PC-3 (cell line): Measurements from ENCODE around the gene ATOH8. TPM values are rescaled to one million over a fixed set of nuclear protein-coding genes. Genes with fewer than 3 reads are reported as not detected.

Experiments
- ATAC-seq: fragments of 200-7000 bp; cut with Tn5 transposase; 2 replicates; pipeline ENCODE4 v1.9.1; 2020; ENCODE audit warnings: mild to moderate bottlenecking, moderate library complexity
- BruUV-seq: library from RNA; stranded (reverse); fragments of 400-500 nt; replicated peaks from 2 replicates; lab custom pipeline; 2021; lab: Mats Ljungman, UMichigan
- CTCF ChIA-PET: fragments of 300-600 bp; sonication (Branson Sonifier 250); formaldehyde crosslinking; loops from one replicate; lab custom pipeline; 2022; ENCODE audit warnings: antibody characterized with exemption; lab: Charles Lee
- POLR2A ChIA-PET: fragments of 300-600 bp; sonication (Branson Sonifier 250); formaldehyde crosslinking; loops from one replicate; lab custom pipeline; 2022; ENCODE audit warnings: antibody characterized with exemption; ENCODE audit not compliant: unreplicated experiment; lab: Charles Lee
- DNase-seq: peaks from one replicate; pipeline ENCODE4 v3.0.0-alpha.2; 2015
- H2AFZ ChIP-seq: fragments of 300-600 bp; sonication (generic); 2 replicates; pipeline ENCODE4 v1.6.0; 2016; ENCODE audit warnings: antibody characterized with exemption, low read length
- H3F3A ChIP-seq: fragments of 300-600 bp; sonication (generic); one replicate; pipeline ENCODE4 v1.6.0; 2017; ENCODE audit warnings: antibody characterized with exemption, low read length, control low read depth, mild to moderate bottlenecking; ENCODE audit not compliant: unreplicated experiment
- H3K27ac ChIP-seq: fragments of 300-600 bp; sonication (generic); 2 replicates; pipeline ENCODE4 v1.5.1; 2016; ENCODE audit warnings: mild to moderate bottlenecking, low read length
- H3K27me3 ChIP-seq: fragments of 300-600 bp; sonication (generic); 2 replicates; pipeline ENCODE4 v1.6.1; 2016; ENCODE audit warnings: low read length, mixed read lengths
- H3K36me3 ChIP-seq: fragments of 300-600 bp; sonication (generic); 2 replicates; pipeline ENCODE4 v1.6.1; 2016; ENCODE audit warnings: low read depth, mixed run types, low read length, mixed read lengths
- H3K4me1 ChIP-seq: fragments of 300-600 bp; sonication (generic); 2 replicates; pipeline ENCODE4 v1.5.1; 2016; ENCODE audit warnings: low read length; ENCODE audit not compliant: insufficient read depth
- H3K4me2 ChIP-seq: fragments of 300-600 bp; sonication (generic); 2 replicates; pipeline ENCODE4 v1.6.0; 2016; ENCODE audit warnings: low read length
- H3K4me3 ChIP-seq: fragments of 300-600 bp; sonication (generic); 2 replicates; pipeline ENCODE4 v1.5.1; 2016; ENCODE audit warnings: mild to moderate bottlenecking, low read length, mixed read lengths
- H3K79me2 ChIP-seq: fragments of 300-600 bp; sonication (generic); 2 replicates; pipeline ENCODE4 v1.6.1; 2017; ENCODE audit warnings: low read length, mixed read lengths
- H3K9ac ChIP-seq: fragments of 300-600 bp; sonication (generic); 2 replicates; pipeline ENCODE4 v1.6.0; 2016; ENCODE audit warnings: mild to moderate bottlenecking, low read length
- H3K9me2 ChIP-seq: fragments of 300-600 bp; sonication (generic); replicated peaks from 2 replicates; pipeline ENCODE4 v1.6.1; 2016; ENCODE audit warnings: mixed run types, low read length, mixed read lengths
- H3K9me3 ChIP-seq: fragments of 300-600 bp; sonication (generic); 2 replicates; pipeline ENCODE4 v1.6.1; 2016; ENCODE audit warnings: low read length, mixed read lengths
- H4K20me1 ChIP-seq: fragments of 300-600 bp; sonication (generic); 2 replicates; pipeline ENCODE4 v1.6.1; 2016; ENCODE audit warnings: low read length, mixed read lengths
- EZH2 ChIP-seq: fragments of 300-600 bp; sonication (generic); IDR thresholded peaks from one replicate; pipeline ENCODE4 v1.6.1; 2017; ENCODE audit warnings: antibody characterized with exemption, mild to moderate bottlenecking, low read length; ENCODE audit not compliant: unreplicated experiment
- EZH2phosphoT487 ChIP-seq: fragments of 300-600 bp; sonication (generic); IDR thresholded peaks from 2 replicates; pipeline ENCODE4 v1.6.1; 2018; ENCODE audit warnings: mild to moderate bottlenecking, antibody characterized with exemption, low read length, borderline replicate concordance
- intact Hi-C: fragments of 100-400 bp; cut with micrococcal nuclease; formaldehyde crosslinking; loops from 2 replicates; pipeline ENCODE4 v1.9.0; 2023
- total RNA-seq: library from RNA; depleted of rRNA; stranded (reverse); fragments of >200 nt; gene quantifications from 2 replicates; pipeline ENCODE4 v1.2.3, GENCODE V29; 2014
- TF ChIP-seq, protein P1 (sequence below): fragments of 300-600 bp; sonication (generic); conservative IDR thresholded peaks from 2 replicates; pipeline ENCODE4 v1.5.1; 2017; ENCODE audit warnings: antibody characterized with exemption, low read depth, mild to moderate bottlenecking, low read length

ATOH8 gene
- total RNA-seq, 1 experiment from 2014 or later = 0.04 TPM

DNA sequence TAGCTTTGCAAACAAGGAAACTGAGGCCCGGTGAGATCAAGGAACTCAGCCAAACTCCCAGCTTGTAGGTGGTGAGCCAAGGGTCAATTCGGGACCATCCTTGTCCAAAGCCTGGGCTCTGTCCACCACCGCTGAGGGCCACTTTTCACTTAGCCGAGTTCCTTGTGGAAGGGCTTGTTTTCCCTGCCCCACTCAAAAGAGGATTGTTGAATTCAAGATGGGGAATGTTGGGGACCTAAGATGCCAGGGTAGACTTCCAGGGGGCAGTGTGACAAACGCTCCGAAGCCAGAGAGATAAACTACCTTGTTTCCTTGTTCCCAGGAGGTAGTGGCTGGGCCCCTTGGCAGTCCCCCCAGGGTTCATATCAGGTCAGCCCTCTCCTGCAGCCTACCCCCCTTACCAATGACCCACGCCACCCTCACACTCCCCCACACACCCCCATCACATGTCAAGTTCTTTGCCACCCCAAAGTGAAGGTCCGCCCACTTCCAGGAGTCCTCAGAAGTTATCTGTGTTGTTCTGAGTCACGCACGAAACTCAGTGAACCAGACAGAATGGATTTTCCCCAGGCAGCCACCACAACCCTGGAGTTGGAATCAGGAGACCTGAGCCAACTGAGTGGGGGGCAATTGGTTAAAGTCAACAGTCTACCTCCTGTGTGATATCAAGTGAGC lies 10.3 kb upstream of the ATOH8 start:
- intact Hi-C loops = no loop called here
- ChIA-PET POLR2A (no interaction called here), CTCF (interaction anchor here (1.5 kb wide), 1 partner anchor 15 kb away, joined by 5 read pairs; no protein-coding TSS in a partner anchor)
- Histone ChIP-seq H3K27ac (no peak overlapping the region), H4K20me1 (no peaks in the 10 kb centered on the region), H3K9me2 (no peaks in the 10 kb centered on the region), H3K79me2 (no peaks in the 10 kb centered on the region), H3K4me2 (no peak overlapping the region), H3K4me1 (peaks cover 18% of the 10 kb centered on the region), H3K27me3 (peaks cover 21% of the 10 kb centered on the region), H3K4me3 (no peak overlapping the region), H3K9me3 (no peaks in the 10 kb centered on the region), H3F3A (no peaks in the 10 kb centered on the region), H3K9ac (no peak overlapping the region), H3K36me3 (no peaks in the 10 kb centered on the region), H2AFZ (no peak overlapping the region)
- ATAC-seq (no peak), DNase-seq (no peak)
- no TSS peak for BruUV-seq
- TF ChIP-seq EZH2 = no peak
- no peak for TF ChIP-seq EZH2phosphoT487
- TF ChIP-seq, protein P1, sequence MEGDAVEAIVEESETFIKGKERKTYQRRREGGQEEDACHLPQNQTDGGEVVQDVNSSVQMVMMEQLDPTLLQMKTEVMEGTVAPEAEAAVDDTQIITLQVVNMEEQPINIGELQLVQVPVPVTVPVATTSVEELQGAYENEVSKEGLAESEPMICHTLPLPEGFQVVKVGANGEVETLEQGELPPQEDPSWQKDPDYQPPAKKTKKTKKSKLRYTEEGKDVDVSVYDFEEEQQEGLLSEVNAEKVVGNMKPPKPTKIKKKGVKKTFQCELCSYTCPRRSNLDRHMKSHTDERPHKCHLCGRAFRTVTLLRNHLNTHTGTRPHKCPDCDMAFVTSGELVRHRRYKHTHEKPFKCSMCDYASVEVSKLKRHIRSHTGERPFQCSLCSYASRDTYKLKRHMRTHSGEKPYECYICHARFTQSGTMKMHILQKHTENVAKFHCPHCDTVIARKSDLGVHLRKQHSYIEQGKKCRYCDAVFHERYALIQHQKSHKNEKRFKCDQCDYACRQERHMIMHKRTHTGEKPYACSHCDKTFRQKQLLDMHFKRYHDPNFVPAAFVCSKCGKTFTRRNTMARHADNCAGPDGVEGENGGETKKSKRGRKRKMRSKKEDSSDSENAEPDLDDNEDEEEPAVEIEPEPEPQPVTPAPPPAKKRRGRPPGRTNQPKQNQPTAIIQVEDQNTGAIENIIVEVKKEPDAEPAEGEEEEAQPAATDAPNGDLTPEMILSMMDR = no peak

DNA sequence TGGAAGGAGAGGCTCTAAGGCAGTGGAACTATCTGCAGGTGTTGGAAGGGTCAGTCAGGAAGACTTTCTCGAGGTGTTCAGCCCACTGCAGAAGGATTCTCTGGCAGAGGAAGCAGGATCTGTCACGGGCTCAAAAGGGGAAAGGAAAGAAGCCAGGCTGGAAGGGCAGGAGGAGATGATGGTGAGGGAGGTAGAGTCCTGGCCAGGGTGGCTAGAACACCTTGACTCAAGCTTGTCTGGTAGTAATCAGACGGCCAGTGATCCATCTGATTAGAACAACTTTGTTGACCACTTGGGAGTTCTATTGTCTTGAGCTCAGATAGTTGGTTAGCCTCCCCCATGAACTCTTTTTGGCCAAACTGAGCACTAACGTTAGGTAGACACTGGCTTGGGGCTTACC lies 9.7 kb upstream of the ATOH8 start:
- Histone ChIP-seq H3K36me3 (no peaks in the 10 kb centered on the region), H4K20me1 (no peaks in the 10 kb centered on the region), H3F3A (no peaks in the 10 kb centered on the region), H3K4me3 (no peak overlapping the region), H3K9ac (no peak overlapping the region), H3K4me2 (no peak overlapping the region), H3K9me2 (no peaks in the 10 kb centered on the region), H3K79me2 (no peaks in the 10 kb centered on the region), H3K9me3 (no peaks in the 10 kb centered on the region), H3K27ac (no peak overlapping the region), H3K4me1 (peaks cover 18% of the 10 kb centered on the region), H2AFZ (no peak overlapping the region), H3K27me3 (peaks cover 21% of the 10 kb centered on the region)
- no peak for DNase-seq
- ChIA-PET CTCF (no interaction called here), POLR2A (no interaction called here)
- no peak for ATAC-seq
- TF ChIP-seq EZH2 = no peak
- intact Hi-C loops = no loop called here
- BruUV-seq = no TSS peak

DNA sequence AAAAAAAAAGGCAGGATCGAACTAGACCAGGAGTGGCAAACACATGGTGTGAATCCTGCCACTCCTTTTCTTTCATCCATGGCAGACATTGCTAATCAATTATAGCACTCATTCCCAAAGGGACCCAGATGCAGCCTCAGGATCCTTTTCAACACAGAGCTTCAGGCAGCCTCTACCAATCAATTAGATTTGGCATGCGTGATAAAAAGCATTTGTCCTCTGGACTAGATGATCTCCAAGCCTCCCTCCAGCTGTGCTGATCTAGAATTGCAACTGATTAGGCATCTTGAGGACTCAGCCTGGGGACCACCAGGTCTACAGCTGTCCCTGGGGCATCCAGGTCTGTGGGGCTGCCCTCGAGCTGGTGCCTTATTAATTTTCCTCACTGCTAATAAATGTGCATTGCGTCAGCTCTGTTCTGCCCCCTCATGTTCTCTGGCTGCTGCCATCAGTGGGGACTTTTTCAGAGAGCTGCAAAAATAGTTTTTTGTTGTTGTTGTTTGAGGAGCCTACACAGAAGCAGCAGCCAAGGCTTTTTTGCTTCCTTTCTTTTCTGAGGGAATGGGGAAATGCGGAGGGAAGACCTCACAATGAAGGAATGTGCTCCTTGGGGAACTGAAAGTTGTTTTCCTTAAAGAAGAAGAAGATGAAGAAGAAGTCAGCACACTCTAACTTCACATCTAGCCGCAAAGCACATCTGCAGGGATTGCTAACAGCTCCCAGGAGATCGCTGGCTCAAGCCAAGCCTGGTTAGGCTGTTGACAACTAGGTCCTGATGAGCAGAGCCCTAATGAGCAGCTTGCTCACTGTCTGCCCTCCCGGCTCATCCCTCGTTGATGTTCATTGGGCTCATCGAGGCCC lies 8.8 kb upstream of the ATOH8 start:
- H3K9ac ChIP-seq = no peak overlapping the region

More for the DNA sequence above, 8.8 kb upstream of the ATOH8 start:
- H3K4me2 ChIP-seq = no peak overlapping the region
- H3K4me1 ChIP-seq = peaks cover 18% of the 10 kb centered on the region
- POLR2A ChIA-PET = interaction anchor here (0.7 kb wide), 1 partner anchor 29 kb away, joined by 4 read pairs; no protein-coding TSS in a partner anchor
- H3K36me3 ChIP-seq = no peaks in the 10 kb centered on the region
- no peaks in the 10 kb centered on the region for H3K9me2 ChIP-seq
- TF ChIP-seq EZH2 (no peak), EZH2phosphoT487 (no peak)
- TF ChIP-seq, protein P1 = no peak
- no peak overlapping the region for H3K4me3 ChIP-seq
- CTCF ChIA-PET = no interaction called here
- no peaks in the 10 kb centered on the region for H4K20me1 ChIP-seq
- intact Hi-C loops = no loop called here
- H3K79me2 ChIP-seq = no peaks in the 10 kb centered on the region
- no peaks in the 10 kb centered on the region for H3K9me3 ChIP-seq
- DNase-seq = no peak
- H3F3A ChIP-seq = no peaks in the 10 kb centered on the region
- no peak for ATAC-seq
- H2AFZ ChIP-seq = no peak overlapping the region
- no TSS peak for BruUV-seq
- H3K27me3 ChIP-seq = peaks cover 21% of the 10 kb centered on the region
- no peak overlapping the region for H3K27ac ChIP-seq
